GM23338 (cell line): ENCODE data around the gene CLCF1. TPM values are rescaled to one million over a fixed set of nuclear protein-coding genes. Genes with fewer than 3 reads are reported as not detected.
A peak's percentile ranks its signal among the peaks of the same experiment; 100 is the strongest.

Experiments used
- ATAC-seq: fragments of 200-7000 bp; cut with Tn5 transposase; 3 replicates; pipeline ENCODE4 v1.9.1; 2020
- DNase-seq: peaks from one replicate; pipeline ENCODE4 v3.0.0-alpha.2; 2015; ENCODE audit warnings: low spot score
- H2AFZ ChIP-seq: fragments of 200-600 bp; sonication (generic); 2 replicates; pipeline ENCODE4 v1.8.0; 2016; ENCODE audit warnings: antibody characterized with exemption, mild to moderate bottlenecking, moderate library complexity
- H3F3A ChIP-seq: fragments of 200-600 bp; sonication (generic); replicated peaks from 2 replicates; pipeline ENCODE4 v1.8.0; 2017; ENCODE audit warnings: antibody characterized with exemption, mixed run types, low read depth
- H3K27ac ChIP-seq: fragments of 200-600 bp; sonication (generic); 2 replicates; pipeline ENCODE4 v1.6.1; 2016; ENCODE audit warnings: low read depth
- H3K27me3 ChIP-seq: fragments of 200-600 bp; sonication (generic); 2 replicates; pipeline ENCODE4 v1.8.0; 2016; ENCODE audit warnings: mild to moderate bottlenecking, mixed run types, moderate library complexity; ENCODE audit not compliant: insufficient read depth
- H3K36me3 ChIP-seq: fragments of 200-600 bp; sonication (generic); 2 replicates; pipeline ENCODE4 v1.8.0; 2016; ENCODE audit warnings: mild to moderate bottlenecking; ENCODE audit not compliant: insufficient read depth
- H3K4me1 ChIP-seq: fragments of 200-600 bp; sonication (generic); 2 replicates; pipeline ENCODE4 v1.8.0; 2016; ENCODE audit warnings: mild to moderate bottlenecking, moderate library complexity; ENCODE audit not compliant: insufficient read depth
- H3K4me2 ChIP-seq: fragments of 200-600 bp; sonication (generic); 2 replicates; pipeline ENCODE4 v1.7.1; 2017; ENCODE audit warnings: mixed run types
- H3K4me3 ChIP-seq: fragments of 200-600 bp; sonication (generic); 2 replicates; pipeline ENCODE4 v1.6.1; 2016; ENCODE audit warnings: mixed run types
- H3K79me2 ChIP-seq: fragments of 200-600 bp; sonication (generic); replicated peaks from 2 replicates; pipeline ENCODE4 v1.8.0; 2017; ENCODE audit warnings: mild to moderate bottlenecking; ENCODE audit not compliant: insufficient read depth
- H3K9me2 ChIP-seq: fragments of 200-600 bp; sonication (generic); 2 replicates; pipeline ENCODE4 v1.8.0; 2017; ENCODE audit not compliant: insufficient read depth
- H4K20me1 ChIP-seq: fragments of 200-600 bp; sonication (generic); replicated peaks from 2 replicates; pipeline ENCODE4 v1.8.0; 2017; ENCODE audit warnings: mild to moderate bottlenecking; ENCODE audit not compliant: insufficient read depth
- H3K27ac Mint-ChIP-seq: 2 replicates; pipeline ENCODE4 v1.8.0; 2020; ENCODE audit warnings: inconsistent platforms, mild to moderate bottlenecking, moderate library complexity, mixed read lengths
- H3K27me3 Mint-ChIP-seq: 3 replicates; pipeline ENCODE4 v1.8.0; 2022; ENCODE audit warnings: low read depth, mild to moderate bottlenecking, moderate library complexity, mixed read lengths, inconsistent platforms; ENCODE audit not compliant: insufficient read depth, poor library complexity
- H3K36me3 Mint-ChIP-seq: 3 replicates; pipeline ENCODE4 v1.8.0; 2021; ENCODE audit warnings: low read depth, mild to moderate bottlenecking, inconsistent platforms, moderate library complexity, mixed read lengths
- H3K4me1 Mint-ChIP-seq: 3 replicates; pipeline ENCODE4 v1.8.0; 2020; ENCODE audit warnings: mild to moderate bottlenecking, inconsistent platforms, mixed read lengths
- H3K4me3 Mint-ChIP-seq: 3 replicates; pipeline ENCODE4 v1.8.0; 2021; ENCODE audit warnings: moderate library complexity, mild to moderate bottlenecking, inconsistent platforms, mixed read lengths
- H3K9me3 Mint-ChIP-seq: 3 replicates; pipeline ENCODE4 v1.8.0; 2020; ENCODE audit warnings: moderate library complexity, mild to moderate bottlenecking, inconsistent platforms, mixed read lengths
- CREB1 ChIP-seq: fragments of 250-450 bp; sonication (Bioruptor Pico); IDR thresholded peaks from 2 replicates; pipeline ENCODE4 v1.5.0; 2020; ENCODE audit warnings: low read depth, mild to moderate bottlenecking, moderate library complexity
- EZH2 ChIP-seq: fragments of 200-600 bp; sonication (generic); IDR thresholded peaks from one replicate; pipeline ENCODE4 v1.8.0; 2017; ENCODE audit warnings: antibody characterized with exemption, mild to moderate bottlenecking, low read depth; ENCODE audit not compliant: unreplicated experiment
- EZH2phosphoT487 ChIP-seq: fragments of 200-600 bp; sonication (generic); IDR thresholded peaks from one replicate; pipeline ENCODE4 v1.8.1; 2018; ENCODE audit warnings: antibody characterized with exemption; ENCODE audit not compliant: unreplicated experiment
- JUNB ChIP-seq: IDR thresholded peaks from one replicate; pipeline ENCODE4 v1.6.1; 2016; ENCODE audit warnings: antibody characterized with exemption; ENCODE audit not compliant: unreplicated experiment
- NANOG ChIP-seq: IDR thresholded peaks from 2 replicates; pipeline ENCODE4 v1.6.1; 2016; ENCODE audit warnings: antibody characterized with exemption, borderline replicate concordance
- STAT1 ChIP-seq: IDR thresholded peaks from one replicate; pipeline ENCODE4 v1.6.1; 2016; ENCODE audit warnings: antibody characterized with exemption; ENCODE audit not compliant: unreplicated experiment
- ZNF114 ChIP-seq: fragments of 250-450 bp; sonication (Bioruptor Pico); IDR thresholded peaks from 2 replicates; pipeline ENCODE4 v1.5.0; 2020; ENCODE audit warnings: mild to moderate bottlenecking, moderate library complexity
- polyA plus RNA-seq: library from polyadenylated mRNA; unstranded; fragments of >200 nt; fragmentation: Nextera tagmentation; extraction: Ambion mirVana; gene quantifications from 2 replicates; pipeline ENCODE4 v1.2.1, GENCODE V29; 2016
- total RNA-seq: library from RNA; depleted of rRNA; stranded (reverse); fragments of >200 nt; shearing (Covaris generic); gene quantifications from 2 replicates; pipeline ENCODE4 v1.2.3, GENCODE V29; 2014
- TF ChIP-seq, protein P1 (sequence below): IDR thresholded peaks from one replicate; pipeline ENCODE4 v1.6.1; 2018; ENCODE audit warnings: antibody characterized with exemption; ENCODE audit not compliant: unreplicated experiment
- TF ChIP-seq, protein P2 (sequence below), 2 experiments: fragments of 200-600 bp in 1 of 2; sonication (generic) in 1 of 2; conservative IDR thresholded peaks; 2 replicates each; pipeline versions ENCODE4 v1.5.1 to v1.6.1; 2016 to 2017; ENCODE audit warnings: antibody characterized with exemption in 2 of 2, low read depth in 2 of 2, mild to moderate bottlenecking in 2 of 2, moderate library complexity in 1 of 2
- TF ChIP-seq, protein P3 (sequence below): IDR thresholded peaks from 2 replicates; pipeline ENCODE4 v1.6.1; 2016; ENCODE audit warnings: antibody characterized with exemption

The CLCF1 gene
- total and polyA plus RNA-seq, 2 experiments from 2014 or later = 0.32 TPM; not detected in 1

DNA sequence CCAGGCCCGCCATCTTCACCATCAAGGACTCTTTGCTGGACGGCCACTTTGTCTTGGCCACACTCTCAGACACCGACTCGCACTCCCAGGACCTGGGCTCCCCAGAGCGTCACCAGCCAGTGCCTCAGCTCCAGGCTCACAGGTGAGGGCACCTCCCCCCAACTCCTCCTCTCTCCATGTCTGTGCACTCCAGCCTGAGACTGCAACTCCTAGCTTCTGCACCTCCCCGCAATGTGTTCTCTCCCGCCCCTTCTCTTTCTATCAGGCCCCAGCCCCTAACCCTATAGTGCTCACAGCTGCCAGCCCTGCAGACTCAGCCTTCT, 22.8 kb upstream of the CLCF1 start (continued):
- TF ChIP-seq, protein P1, sequence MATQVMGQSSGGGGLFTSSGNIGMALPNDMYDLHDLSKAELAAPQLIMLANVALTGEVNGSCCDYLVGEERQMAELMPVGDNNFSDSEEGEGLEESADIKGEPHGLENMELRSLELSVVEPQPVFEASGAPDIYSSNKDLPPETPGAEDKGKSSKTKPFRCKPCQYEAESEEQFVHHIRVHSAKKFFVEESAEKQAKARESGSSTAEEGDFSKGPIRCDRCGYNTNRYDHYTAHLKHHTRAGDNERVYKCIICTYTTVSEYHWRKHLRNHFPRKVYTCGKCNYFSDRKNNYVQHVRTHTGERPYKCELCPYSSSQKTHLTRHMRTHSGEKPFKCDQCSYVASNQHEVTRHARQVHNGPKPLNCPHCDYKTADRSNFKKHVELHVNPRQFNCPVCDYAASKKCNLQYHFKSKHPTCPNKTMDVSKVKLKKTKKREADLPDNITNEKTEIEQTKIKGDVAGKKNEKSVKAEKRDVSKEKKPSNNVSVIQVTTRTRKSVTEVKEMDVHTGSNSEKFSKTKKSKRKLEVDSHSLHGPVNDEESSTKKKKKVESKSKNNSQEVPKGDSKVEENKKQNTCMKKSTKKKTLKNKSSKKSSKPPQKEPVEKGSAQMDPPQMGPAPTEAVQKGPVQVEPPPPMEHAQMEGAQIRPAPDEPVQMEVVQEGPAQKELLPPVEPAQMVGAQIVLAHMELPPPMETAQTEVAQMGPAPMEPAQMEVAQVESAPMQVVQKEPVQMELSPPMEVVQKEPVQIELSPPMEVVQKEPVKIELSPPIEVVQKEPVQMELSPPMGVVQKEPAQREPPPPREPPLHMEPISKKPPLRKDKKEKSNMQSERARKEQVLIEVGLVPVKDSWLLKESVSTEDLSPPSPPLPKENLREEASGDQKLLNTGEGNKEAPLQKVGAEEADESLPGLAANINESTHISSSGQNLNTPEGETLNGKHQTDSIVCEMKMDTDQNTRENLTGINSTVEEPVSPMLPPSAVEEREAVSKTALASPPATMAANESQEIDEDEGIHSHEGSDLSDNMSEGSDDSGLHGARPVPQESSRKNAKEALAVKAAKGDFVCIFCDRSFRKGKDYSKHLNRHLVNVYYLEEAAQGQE = no peak
- TF ChIP-seq, protein P2, sequence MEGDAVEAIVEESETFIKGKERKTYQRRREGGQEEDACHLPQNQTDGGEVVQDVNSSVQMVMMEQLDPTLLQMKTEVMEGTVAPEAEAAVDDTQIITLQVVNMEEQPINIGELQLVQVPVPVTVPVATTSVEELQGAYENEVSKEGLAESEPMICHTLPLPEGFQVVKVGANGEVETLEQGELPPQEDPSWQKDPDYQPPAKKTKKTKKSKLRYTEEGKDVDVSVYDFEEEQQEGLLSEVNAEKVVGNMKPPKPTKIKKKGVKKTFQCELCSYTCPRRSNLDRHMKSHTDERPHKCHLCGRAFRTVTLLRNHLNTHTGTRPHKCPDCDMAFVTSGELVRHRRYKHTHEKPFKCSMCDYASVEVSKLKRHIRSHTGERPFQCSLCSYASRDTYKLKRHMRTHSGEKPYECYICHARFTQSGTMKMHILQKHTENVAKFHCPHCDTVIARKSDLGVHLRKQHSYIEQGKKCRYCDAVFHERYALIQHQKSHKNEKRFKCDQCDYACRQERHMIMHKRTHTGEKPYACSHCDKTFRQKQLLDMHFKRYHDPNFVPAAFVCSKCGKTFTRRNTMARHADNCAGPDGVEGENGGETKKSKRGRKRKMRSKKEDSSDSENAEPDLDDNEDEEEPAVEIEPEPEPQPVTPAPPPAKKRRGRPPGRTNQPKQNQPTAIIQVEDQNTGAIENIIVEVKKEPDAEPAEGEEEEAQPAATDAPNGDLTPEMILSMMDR (conservative IDR thresholded peaks at IDR 0.05; ENCODE audit: low read depth in 2 of 2) = no peak
- no peak for TF ChIP-seq EZH2

DNA sequence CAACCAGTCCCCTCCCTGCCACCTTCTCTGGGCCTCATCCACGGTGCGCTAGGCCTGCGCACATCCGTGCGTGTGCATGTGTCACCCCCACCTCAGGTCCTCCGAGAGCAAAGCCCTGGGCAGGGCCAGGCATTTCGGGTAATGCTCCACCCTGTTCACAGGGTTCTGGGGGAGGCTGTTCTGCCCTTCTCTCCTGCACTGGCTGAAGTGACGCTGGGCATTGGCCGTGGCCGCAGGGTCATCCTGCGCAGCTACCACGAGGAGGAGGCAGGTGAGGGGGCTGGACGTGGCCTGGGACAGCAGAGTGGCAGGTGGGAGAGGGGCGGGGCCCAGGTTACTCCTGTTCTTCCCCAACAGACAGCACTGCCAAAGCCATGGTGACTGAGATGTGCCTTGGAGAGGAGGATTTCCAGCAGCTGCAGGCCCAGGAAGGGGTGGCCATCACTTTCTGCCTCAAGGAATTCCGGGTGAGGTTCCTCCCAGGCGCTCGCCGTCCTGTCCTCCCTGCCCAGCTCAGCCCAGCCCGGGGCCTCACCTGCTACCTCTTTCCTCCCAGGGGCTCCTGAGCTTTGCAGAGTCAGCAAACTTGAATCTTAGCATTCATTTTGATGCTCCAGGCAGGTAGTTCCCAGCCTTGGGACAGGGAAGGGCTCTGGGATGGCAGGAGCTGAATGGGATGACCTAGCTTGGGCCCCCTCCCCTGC, 22.3 kb upstream of the CLCF1 start:
- Histone ChIP-seq H3K4me2 (peak overlapping the region; percentile 72), H3K27ac (peak overlapping the region; percentile 63; the same call in 1 of the 2 replicates), H3K27me3 (no peaks in the 10 kb centered on the region), H2AFZ (no peak overlapping the region), H4K20me1 (peaks cover 7% of the 10 kb centered on the region; the same call in 1 of the 2 replicates), H3K4me3 (no peak overlapping the region), H3K9me2 (no peaks in the 10 kb centered on the region), H3K4me1 (peaks cover 17% of the 10 kb centered on the region), H3F3A (0 out of 2 replicates have a peak, but pooled peaks cover 6% of the 10 kb centered on the region), H3K36me3 (no peaks in the 10 kb centered on the region), H3K79me2 (peaks cover 15% of the 10 kb centered on the region)
- Mint-ChIP-seq H3K4me1 (peaks cover 40% of the 10 kb centered on the region), H3K27me3 (peaks cover 19% of the 10 kb centered on the region), H3K27ac (peak overlapping the region; percentile 87; the same call in 1 of the 2 replicates), H3K9me3 (no peaks in the 10 kb centered on the region), H3K4me3 (no peak overlapping the region), H3K36me3 (peaks cover 47% of the 10 kb centered on the region)
- ATAC-seq (no peak), DNase-seq (no peak)
- TF ChIP-seq NANOG (no peak), STAT1 (no peak), CREB1 (CRISPR knock-in tag) (no peak), JUNB (no peak), EZH2phosphoT487 (no peak), ZNF114 (CRISPR knock-in tag) (no peak), EZH2 (no peak)
- TF ChIP-seq, protein P1 = no peak
- TF ChIP-seq, protein P2 (conservative IDR thresholded peaks at IDR 0.05; ENCODE audit: low read depth in 2 of 2) = no peak
- TF ChIP-seq, protein P3, sequence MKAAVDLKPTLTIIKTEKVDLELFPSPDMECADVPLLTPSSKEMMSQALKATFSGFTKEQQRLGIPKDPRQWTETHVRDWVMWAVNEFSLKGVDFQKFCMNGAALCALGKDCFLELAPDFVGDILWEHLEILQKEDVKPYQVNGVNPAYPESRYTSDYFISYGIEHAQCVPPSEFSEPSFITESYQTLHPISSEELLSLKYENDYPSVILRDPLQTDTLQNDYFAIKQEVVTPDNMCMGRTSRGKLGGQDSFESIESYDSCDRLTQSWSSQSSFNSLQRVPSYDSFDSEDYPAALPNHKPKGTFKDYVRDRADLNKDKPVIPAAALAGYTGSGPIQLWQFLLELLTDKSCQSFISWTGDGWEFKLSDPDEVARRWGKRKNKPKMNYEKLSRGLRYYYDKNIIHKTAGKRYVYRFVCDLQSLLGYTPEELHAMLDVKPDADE = no peak
